Gastrocnemius medialis (tissue), 4 donors: ENCODE measurements around the gene SPINT2. TPM values are rescaled to one million over a fixed set of nuclear protein-coding genes. Genes with fewer than 3 reads are reported as not detected.
A peak's percentile ranks its signal among the peaks of the same experiment; 100 is the strongest.

ENCODE experiments used
- ATAC-seq, 2 donors: fragments of 150-250 bp; one replicate each; pipeline ENCODE4 v1.9.1; 2016
- DNase-seq, 2 donors: peaks; one replicate each; pipeline ENCODE4 v3.0.0-alpha.2; 2019
- H3K27ac ChIP-seq, 4 donors: fragments of 200-600 bp; sonication (generic); 1 replicate in 1 of 4; 2 replicates in 3 of 4; pipeline ENCODE4 v1.5.1; 2016 to 2018; ENCODE audit warnings: mild to moderate bottlenecking in 2 of 4, moderate library complexity in 1 of 4
- H3K27me3 ChIP-seq, 3 donors: fragments of 200-600 bp; sonication (generic) in 2 of 3; 1 replicate in 1 of 3; 2 replicates in 2 of 3; pipeline versions ENCODE4 v1.5.1 to v1.6.0; 2016 to 2019; ENCODE audit warnings: mild to moderate bottlenecking in 1 of 3, moderate library complexity in 1 of 3
- H3K36me3 ChIP-seq, 2 donors: fragments of 200-600 bp; sonication (generic) in 1 of 2; one replicate each; pipeline ENCODE4 v1.5.1; 2017 to 2018
- H3K4me1 ChIP-seq, 2 donors: fragments of 200-600 bp; sonication (generic) in 1 of 2; one replicate each; pipeline ENCODE4 v1.5.1; 2016 to 2017; ENCODE audit warnings: mild to moderate bottlenecking in 2 of 2
- H3K4me3 ChIP-seq, 4 donors: fragments of 200-600 bp; sonication (generic) in 3 of 4; 1 replicate in 1 of 4; 2 replicates in 3 of 4; pipeline ENCODE4 v1.5.1; 2016 to 2019; ENCODE audit warnings: mild to moderate bottlenecking in 2 of 4
- H3K9me3 ChIP-seq, 3 donors: fragments of 200-600 bp; sonication (generic) in 2 of 3; 1 replicate in 1 of 3; 2 replicates in 2 of 3; pipeline ENCODE4 v1.5.1; 2016 to 2019
- POLR2A ChIP-seq, 2 donors: fragments of 450-650 bp; IDR thresholded peaks; one replicate each; pipeline ENCODE4 v1.6.1; 2017; ENCODE audit warnings: antibody characterized with exemption in 2 of 2, mild to moderate bottlenecking in 2 of 2, moderate library complexity in 2 of 2
- in situ Hi-C, 4 donors: fragments of 200-750 bp; cut with MboI; loops; one replicate each; pipeline versions ENCODE4 v1.15.0 to v1.8.0; 2017; ENCODE audit warnings: low sequenced_read_pairs in 4 of 4
- intact Hi-C: fragments of 100-400 bp; cut with DNase I; formaldehyde crosslinking; loops from one replicate; pipeline ENCODE4 v1.15.1; 2023; ENCODE audit warnings: low total_unique reads
- total RNA-seq, 4 donors: library from RNA; depleted of rRNA; stranded (reverse); fragments of >200 nt; gene quantifications; one replicate each; pipeline versions ENCODE4 v1.1.0 to v1.2.3, GENCODE V29; 2016
- TF ChIP-seq, protein P1 (sequence below), 5 experiments: fragments of 450-650 bp in 3 of 5; fragments of 200-600 bp in 2 of 5; sonication (generic) in 2 of 5; IDR thresholded peaks in 4 of 5; conservative IDR thresholded peaks in 1 of 5; 1 replicate in 4 of 5; 2 replicates in 1 of 5; pipeline ENCODE4 v1.5.1; 2016 to 2019; ENCODE audit warnings: antibody characterized with exemption in 5 of 5, mild to moderate bottlenecking in 3 of 5, moderate library complexity in 3 of 5

The SPINT2 gene
- total RNA-seq, 4 donors from 2014 or later, result 0.26 to 4.0 (median 1.6) TPM

DNA sequence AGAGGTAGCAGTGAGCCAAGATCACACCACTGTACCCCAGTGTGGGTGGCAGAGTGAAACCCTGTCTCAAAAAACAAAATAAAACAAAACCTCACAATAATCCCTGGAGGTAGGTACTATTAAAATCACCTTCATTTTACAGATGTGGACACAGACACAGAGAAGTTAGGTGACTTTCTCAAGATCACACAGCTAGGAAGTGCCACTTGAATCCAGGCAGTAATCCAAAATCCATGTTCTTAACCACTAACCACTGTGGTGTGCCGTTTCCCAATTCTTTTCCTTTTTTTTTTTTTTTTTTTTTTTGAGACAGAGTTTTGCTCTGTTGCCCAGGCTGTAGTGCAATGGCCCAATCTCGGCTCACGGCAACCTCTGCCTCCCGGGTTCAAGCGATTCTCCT is 17.2 kb upstream of the SPINT2 start:
- intact Hi-C loops (loop anchor here (10.0 kb wide), 1 partner anchor 342 kb away; the partner anchor contains the start of genes SIPA1L3 and WDR87), in situ Hi-C loops (loop anchor here in 1 of 4 donors (25.0 kb wide), 1 partner anchor 360 kb away; no protein-coding TSS in a partner anchor)
- Histone ChIP-seq H3K4me3 (no peak overlapping the region), H3K27ac (peak overlapping the region in 3 of 4 donors; percentile 41 to 89 (median 51)), H3K9me3 (no peaks in the 10 kb centered on the region), H3K36me3 (no peaks in the 10 kb centered on the region), H3K4me1 (peaks cover 3 to 6% of the 10 kb centered on the region in 2 donors), H3K27me3 (peaks cover 0 to 6% (median under 1%) of the 10 kb centered on the region in 3 donors)
- ATAC-seq (no peak), DNase-seq (no peak)
- no peak for TF ChIP-seq POLR2A (IDR thresholded peaks at IDR 0.05)
- TF ChIP-seq, protein P1, sequence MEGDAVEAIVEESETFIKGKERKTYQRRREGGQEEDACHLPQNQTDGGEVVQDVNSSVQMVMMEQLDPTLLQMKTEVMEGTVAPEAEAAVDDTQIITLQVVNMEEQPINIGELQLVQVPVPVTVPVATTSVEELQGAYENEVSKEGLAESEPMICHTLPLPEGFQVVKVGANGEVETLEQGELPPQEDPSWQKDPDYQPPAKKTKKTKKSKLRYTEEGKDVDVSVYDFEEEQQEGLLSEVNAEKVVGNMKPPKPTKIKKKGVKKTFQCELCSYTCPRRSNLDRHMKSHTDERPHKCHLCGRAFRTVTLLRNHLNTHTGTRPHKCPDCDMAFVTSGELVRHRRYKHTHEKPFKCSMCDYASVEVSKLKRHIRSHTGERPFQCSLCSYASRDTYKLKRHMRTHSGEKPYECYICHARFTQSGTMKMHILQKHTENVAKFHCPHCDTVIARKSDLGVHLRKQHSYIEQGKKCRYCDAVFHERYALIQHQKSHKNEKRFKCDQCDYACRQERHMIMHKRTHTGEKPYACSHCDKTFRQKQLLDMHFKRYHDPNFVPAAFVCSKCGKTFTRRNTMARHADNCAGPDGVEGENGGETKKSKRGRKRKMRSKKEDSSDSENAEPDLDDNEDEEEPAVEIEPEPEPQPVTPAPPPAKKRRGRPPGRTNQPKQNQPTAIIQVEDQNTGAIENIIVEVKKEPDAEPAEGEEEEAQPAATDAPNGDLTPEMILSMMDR (IDR thresholded peaks at IDR 0.05 in 4 of 5, conservative IDR thresholded peaks at IDR 0.05 in 1 of 5), result no peak

DNA sequence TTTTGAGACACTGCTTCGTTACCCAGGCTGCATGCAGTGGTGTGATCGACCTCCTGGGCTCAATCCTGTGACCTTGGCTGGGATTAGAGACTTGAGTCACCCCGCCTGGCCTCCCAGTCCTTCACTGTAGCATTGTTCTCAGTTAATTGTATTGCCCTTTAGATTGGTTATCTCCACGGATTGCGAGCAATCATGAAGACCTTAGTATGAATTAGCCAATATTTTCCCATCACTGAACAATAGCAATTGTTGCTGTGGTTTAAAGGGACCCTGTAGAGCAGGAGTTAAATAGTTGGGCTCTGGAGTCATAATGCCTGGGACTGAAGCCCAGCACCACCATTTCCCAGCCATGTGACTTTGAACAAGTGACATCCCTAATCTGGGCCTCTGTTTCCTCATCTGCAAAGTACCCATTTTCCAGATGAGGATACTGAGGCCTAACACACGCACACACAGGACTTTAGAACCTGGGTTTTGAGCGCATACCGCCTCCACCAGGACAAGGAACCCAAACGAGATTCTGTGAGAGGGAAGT is 16.6 kb upstream of the SPINT2 start:
- Histone ChIP-seq H3K27ac (peak overlapping the region; percentile 10 to 89 (median 88)), H3K4me1 (peaks cover 3 to 6% of the 10 kb centered on the region in 2 donors), H3K9me3 (no peaks in the 10 kb centered on the region), H3K4me3 (no peak overlapping the region), H3K36me3 (no peaks in the 10 kb centered on the region), H3K27me3 (peaks cover 0 to 6% (median 5%) of the 10 kb centered on the region in 3 donors)
- DNase-seq (no peak), ATAC-seq (no peak)
- in situ Hi-C loops (loop anchor here in 1 of 4 donors (25.0 kb wide), 1 partner anchor 360 kb away; no protein-coding TSS in a partner anchor), intact Hi-C loops (loop anchor here (10.0 kb wide), 1 partner anchor 343 kb away; the partner anchor contains the start of genes SIPA1L3 and WDR87)
- no peak for TF ChIP-seq POLR2A (IDR thresholded peaks at IDR 0.05)

DNA sequence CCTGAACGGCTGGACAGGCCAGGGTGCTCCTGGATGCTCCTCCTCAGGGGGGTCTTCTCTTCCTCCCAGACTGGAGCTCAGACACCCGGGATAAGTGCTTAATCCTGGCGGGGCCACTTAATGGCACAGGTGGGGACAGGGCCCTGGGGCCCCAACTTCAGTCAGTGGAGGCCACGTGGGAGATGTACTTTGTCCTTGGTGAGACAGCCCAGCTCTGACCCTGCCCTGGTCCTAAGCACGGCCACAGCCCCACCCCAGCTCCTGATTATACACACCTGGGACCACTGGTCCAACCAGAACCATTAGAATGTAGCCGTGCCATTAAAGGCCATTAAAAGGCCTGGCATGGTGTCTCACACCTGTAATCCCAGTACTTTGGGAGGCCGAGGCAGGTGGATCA is 16.0 kb upstream of the SPINT2 start:
- in situ Hi-C loops (loop anchor here in 1 of 4 donors (25.0 kb wide), 1 partner anchor 361 kb away; no protein-coding TSS in a partner anchor), intact Hi-C loops (loop anchor here (10.0 kb wide), 1 partner anchor 344 kb away; the partner anchor contains the start of genes SIPA1L3 and WDR87)
- H3K4me1 ChIP-seq, result peaks cover 3 to 6% of the 10 kb centered on the region in 2 donors
- peaks cover 0 to 6% (median 5%) of the 10 kb centered on the region in 3 donors for H3K27me3 ChIP-seq
- no peaks in the 10 kb centered on the region for H3K36me3 ChIP-seq
- DNase-seq, result no peak
- H3K4me3 ChIP-seq, result no peak overlapping the region
- TF ChIP-seq, protein P1 (IDR thresholded peaks at IDR 0.05 in 4 of 5, conservative IDR thresholded peaks at IDR 0.05 in 1 of 5), result no peak
- no peak for TF ChIP-seq POLR2A (IDR thresholded peaks at IDR 0.05)
- H3K27ac ChIP-seq, result peak overlapping the region; percentile 10 to 89 (median 88)
- ATAC-seq, result no peak
- no peaks in the 10 kb centered on the region for H3K9me3 ChIP-seq

DNA sequence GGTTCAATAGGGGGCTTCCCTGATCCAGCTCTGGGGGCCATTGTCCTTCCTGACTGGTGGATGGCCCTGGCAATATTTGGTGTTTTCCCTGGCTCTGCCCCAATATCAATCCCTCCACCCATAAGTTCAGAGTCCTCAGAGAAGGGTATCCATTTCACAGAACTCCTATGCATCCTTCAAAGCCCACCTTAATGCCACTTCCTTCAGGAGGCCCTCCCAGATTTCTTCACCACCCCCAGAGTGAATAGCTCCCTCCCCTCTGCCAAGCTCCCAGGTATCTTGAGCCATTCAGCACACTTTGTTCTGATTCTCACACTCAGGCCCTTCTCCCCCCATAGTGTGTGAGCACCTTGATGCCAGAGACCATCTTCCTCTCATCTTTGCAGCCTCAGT is 13.9 kb upstream of the SPINT2 start:
- in situ Hi-C loops (no loop called here), intact Hi-C loops (no loop called here)
- Histone ChIP-seq H3K9me3 (no peaks in the 10 kb centered on the region), H3K27me3 (peaks cover 0 to 5% (median 0%) of the 10 kb centered on the region in 3 donors), H3K4me3 (peak overlapping the region in 1 of 4 donors; percentile 60), H3K36me3 (no peaks in the 10 kb centered on the region), H3K4me1 (peaks cover 0 to 3% of the 10 kb centered on the region in 2 donors), H3K27ac (peak overlapping the region; percentile 85 to 89 (median 88))
- no peak for TF ChIP-seq POLR2A (IDR thresholded peaks at IDR 0.05)
- TF ChIP-seq, protein P1 (IDR thresholded peaks at IDR 0.05 in 4 of 5, conservative IDR thresholded peaks at IDR 0.05 in 1 of 5), result no peak
- ATAC-seq, result no peak
- DNase-seq, result no peak

DNA sequence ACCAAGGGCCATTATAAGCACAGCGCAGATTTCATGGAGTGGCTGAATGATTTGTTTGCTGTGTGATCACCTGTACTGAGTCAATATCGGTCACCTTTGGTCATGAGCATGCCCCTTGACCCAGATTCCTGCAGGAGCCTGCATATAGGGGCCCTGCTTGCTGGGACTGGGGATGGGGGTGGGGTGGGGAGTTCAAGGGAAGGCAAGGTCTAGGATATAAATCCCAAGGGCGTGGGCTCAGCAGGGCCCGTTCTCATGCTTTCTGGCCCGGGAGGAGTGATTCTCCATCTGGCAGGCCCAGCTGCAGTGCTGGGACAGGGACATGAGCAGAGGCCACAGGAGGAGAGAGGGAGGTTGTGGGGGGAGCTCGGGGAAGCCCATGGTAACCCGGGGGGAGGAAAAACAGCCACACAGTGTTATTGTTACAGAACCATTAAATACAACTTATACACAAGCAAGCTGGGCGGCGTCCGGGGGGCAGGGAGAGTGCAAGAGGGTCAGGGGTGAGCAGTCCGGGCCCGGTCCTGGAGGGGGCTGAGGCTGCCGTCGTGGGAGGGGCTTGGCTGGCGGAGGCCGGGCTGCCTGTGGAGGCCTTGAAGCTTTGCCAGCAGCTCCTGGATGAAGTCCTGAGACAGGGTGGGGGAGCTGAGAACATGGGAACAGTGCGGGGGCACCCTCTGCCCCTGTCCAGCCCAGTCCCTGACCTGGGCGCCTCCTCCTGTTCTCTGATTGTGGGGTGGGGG is 13.4 kb upstream of the SPINT2 start:
- Histone ChIP-seq H3K4me3 (peak overlapping the region in 3 of 4 donors; percentile 16 to 60 (median 40)), H3K27me3 (peaks cover 0 to 7% (median under 1%) of the 10 kb centered on the region in 3 donors), H3K4me1 (peaks cover 0 to 3% of the 10 kb centered on the region in 2 donors), H3K9me3 (no peaks in the 10 kb centered on the region), H3K36me3 (no peaks in the 10 kb centered on the region), H3K27ac (peak overlapping the region; percentile 85 to 89 (median 88))
- intact Hi-C loops, result no loop called here
- ATAC-seq (peak; percentile 42 to 46), DNase-seq (peak; percentile 38 to 39)
- TF ChIP-seq POLR2A (IDR thresholded peaks at IDR 0.05), result no peak
- TF ChIP-seq, protein P1 (IDR thresholded peaks at IDR 0.05 in 4 of 5, conservative IDR thresholded peaks at IDR 0.05 in 1 of 5), result no peak
- in situ Hi-C loops, result no loop called here
